Parathyroid adenoma (tissue), 2 donors: Measurements from ENCODE around the gene CMTM8.
A peak's percentile ranks its signal among the peaks of the same experiment; 100 is the strongest.

Experiments
- H2AFZ ChIP-seq: fragments of 300-600 bp; sonication (generic); one replicate; pipeline ENCODE4 v1.7.0; 2017; ENCODE audit warnings: antibody characterized with exemption, mild to moderate bottlenecking
- H3K27ac ChIP-seq: fragments of 300-600 bp; sonication (generic); one replicate; pipeline ENCODE4 v1.7.0; 2017
- H3K27me3 ChIP-seq: fragments of 300-600 bp; sonication (generic); one replicate; pipeline ENCODE4 v1.7.0; 2017; ENCODE audit warnings: low read length; ENCODE audit not compliant: control insufficient read depth, insufficient read depth
- H3K36me3 ChIP-seq: fragments of 300-600 bp; sonication (generic); one replicate; pipeline ENCODE4 v1.7.0; 2017; ENCODE audit warnings: low read length; ENCODE audit not compliant: control insufficient read depth, insufficient read depth
- H3K4me1 ChIP-seq: fragments of 300-600 bp; sonication (generic); one replicate; pipeline ENCODE4 v1.7.0; 2017; ENCODE audit warnings: control low read depth
- H3K4me2 ChIP-seq: fragments of 300-600 bp; sonication (generic); one replicate; pipeline ENCODE4 v1.7.0; 2017; ENCODE audit warnings: low read length
- H3K4me3 ChIP-seq: fragments of 300-600 bp; sonication (generic); one replicate; pipeline ENCODE4 v1.7.0; 2017; ENCODE audit warnings: low read depth, low read length
- H3K79me2 ChIP-seq: fragments of 300-600 bp; sonication (generic); one replicate; pipeline ENCODE4 v1.7.0; 2017; ENCODE audit warnings: control low read depth
- H3K9ac ChIP-seq: fragments of 300-600 bp; sonication (generic); one replicate; pipeline ENCODE4 v1.7.0; 2017; ENCODE audit warnings: mild to moderate bottlenecking
- H3K9me3 ChIP-seq: fragments of 300-600 bp; sonication (generic); one replicate; pipeline ENCODE4 v1.7.0; 2017; ENCODE audit warnings: low read length; ENCODE audit not compliant: control insufficient read depth
- CTCF ChIP-seq: fragments of 300-600 bp; sonication (generic); IDR thresholded peaks from one replicate; pipeline ENCODE4 v1.7.0; 2017; ENCODE audit warnings: antibody characterized with exemption, mild to moderate bottlenecking
- donor health status: primary hyperparathyroidism.

Gene CMTM8

GRCh38 chr3:32297366-32297765 lies 58.9 kb downstream of the CMTM8 start:
- Histone ChIP-seq H3K27me3 (no peaks in the 10 kb centered on the region), H3K4me1 (peaks cover 32% of the 10 kb centered on the region), H3K9ac (no peak overlapping the region), H3K9me3 (no peaks in the 10 kb centered on the region), H3K27ac (peak overlapping the region; percentile 33), H3K36me3 (no peaks in the 10 kb centered on the region), H3K4me3 (no peak overlapping the region), H3K4me2 (no peak overlapping the region), H3K79me2 (peaks cover 30% of the 10 kb centered on the region), H2AFZ (no peak overlapping the region)
- TF ChIP-seq CTCF = no peak

GRCh38 chr3:32301426-32301825 lies 62.9 kb downstream of the CMTM8 start:
- Histone ChIP-seq H3K4me2 (no peak overlapping the region), H3K36me3 (no peaks in the 10 kb centered on the region), H3K9me3 (no peaks in the 10 kb centered on the region), H3K79me2 (peaks cover 26% of the 10 kb centered on the region), H3K9ac (no peak overlapping the region), H3K4me3 (no peak overlapping the region), H3K4me1 (peaks cover 30% of the 10 kb centered on the region), H3K27me3 (no peaks in the 10 kb centered on the region), H3K27ac (no peak overlapping the region), H2AFZ (no peak overlapping the region)
- no peak for TF ChIP-seq CTCF

GRCh38 chr3:32302601-32303398 lies 64.3 kb downstream of the CMTM8 start:
- H2AFZ ChIP-seq = peak overlapping the region; percentile 43
- no peak overlapping the region for H3K4me2 ChIP-seq
- H3K36me3 ChIP-seq = no peaks in the 10 kb centered on the region
- no peak overlapping the region for H3K9ac ChIP-seq
- no peak overlapping the region for H3K4me3 ChIP-seq
- H3K79me2 ChIP-seq = peaks cover 18% of the 10 kb centered on the region
- H3K9me3 ChIP-seq = no peaks in the 10 kb centered on the region
- H3K27me3 ChIP-seq = no peaks in the 10 kb centered on the region
- H3K27ac ChIP-seq = peak overlapping the region; percentile 72
- H3K4me1 ChIP-seq = peaks cover 28% of the 10 kb centered on the region
- TF ChIP-seq CTCF = no peak

- TF ChIP-seq CTCF = no peak
- Histone ChIP-seq H3K36me3 (no peaks in the 10 kb centered on the region), H3K27me3 (no peaks in the 10 kb centered on the region), H3K9me3 (no peaks in the 10 kb centered on the region), H3K4me2 (no peak overlapping the region), H3K79me2 (peaks cover 18% of the 10 kb centered on the region), H3K4me1 (peaks cover 28% of the 10 kb centered on the region), H2AFZ (peak overlapping the region; percentile 43), H3K4me3 (no peak overlapping the region), H3K9ac (no peak overlapping the region), H3K27ac (peak overlapping the region; percentile 72)
Measured at GRCh38 chr3:32303399-32303747, 64.9 kb downstream of the CMTM8 start.
